Progenitor cell of endocrine pancreas (in vitro differentiated cells): ENCODE data around the gene CAD. TPM values are rescaled to one million over a fixed set of nuclear protein-coding genes. Genes with fewer than 3 reads are reported as not detected.
"Not testable (repeated sequence)": the region's sequence is repeated elsewhere in the genome, so short reads cannot be mapped to it uniquely, and the experiment has no call there.

Source experiments
- DNase-seq: peaks from one replicate; pipeline ENCODE4 v3.0.0; 2021; ENCODE audit warnings: low spot score; ENCODE audit not compliant: unreplicated experiment
- H3K27ac Mint-ChIP-seq: 2 replicates; pipeline ENCODE4 v1.8.0; 2021; ENCODE audit warnings: mild to moderate bottlenecking, moderate library complexity, mixed read lengths
- H3K27me3 Mint-ChIP-seq: 2 replicates; pipeline ENCODE4 v1.8.0; 2021; ENCODE audit warnings: mixed read lengths
- H3K36me3 Mint-ChIP-seq: 2 replicates; pipeline ENCODE4 v1.8.0; 2022; ENCODE audit warnings: mixed read lengths; ENCODE audit not compliant: insufficient read depth
- H3K4me1 Mint-ChIP-seq: 2 replicates; pipeline ENCODE4 v1.8.0; 2021; ENCODE audit warnings: low read depth, mixed read lengths
- H3K4me3 Mint-ChIP-seq: 2 replicates; pipeline ENCODE4 v1.8.0; 2021; ENCODE audit warnings: low read depth, mild to moderate bottlenecking, moderate library complexity, mixed read lengths
- H3K9me3 Mint-ChIP-seq: 2 replicates; pipeline ENCODE4 v1.8.0; 2021; ENCODE audit warnings: low read depth, mixed read lengths
- total RNA-seq: library from RNA; stranded (reverse); gene quantifications from 2 replicates; pipeline ENCODE4 v1.2.1, GENCODE V29; 2021
- TF ChIP-seq, protein P1 (sequence below): fragments of 200-600 bp; sonication (generic); IDR thresholded peaks from one replicate; pipeline ENCODE4 v1.5.0; 2021; ENCODE audit warnings: antibody characterized with exemption, mild to moderate bottlenecking; ENCODE audit not compliant: unreplicated experiment

The CAD gene
- total RNA-seq, 1 donor from 2014 or later = 59.7 TPM

DNA sequence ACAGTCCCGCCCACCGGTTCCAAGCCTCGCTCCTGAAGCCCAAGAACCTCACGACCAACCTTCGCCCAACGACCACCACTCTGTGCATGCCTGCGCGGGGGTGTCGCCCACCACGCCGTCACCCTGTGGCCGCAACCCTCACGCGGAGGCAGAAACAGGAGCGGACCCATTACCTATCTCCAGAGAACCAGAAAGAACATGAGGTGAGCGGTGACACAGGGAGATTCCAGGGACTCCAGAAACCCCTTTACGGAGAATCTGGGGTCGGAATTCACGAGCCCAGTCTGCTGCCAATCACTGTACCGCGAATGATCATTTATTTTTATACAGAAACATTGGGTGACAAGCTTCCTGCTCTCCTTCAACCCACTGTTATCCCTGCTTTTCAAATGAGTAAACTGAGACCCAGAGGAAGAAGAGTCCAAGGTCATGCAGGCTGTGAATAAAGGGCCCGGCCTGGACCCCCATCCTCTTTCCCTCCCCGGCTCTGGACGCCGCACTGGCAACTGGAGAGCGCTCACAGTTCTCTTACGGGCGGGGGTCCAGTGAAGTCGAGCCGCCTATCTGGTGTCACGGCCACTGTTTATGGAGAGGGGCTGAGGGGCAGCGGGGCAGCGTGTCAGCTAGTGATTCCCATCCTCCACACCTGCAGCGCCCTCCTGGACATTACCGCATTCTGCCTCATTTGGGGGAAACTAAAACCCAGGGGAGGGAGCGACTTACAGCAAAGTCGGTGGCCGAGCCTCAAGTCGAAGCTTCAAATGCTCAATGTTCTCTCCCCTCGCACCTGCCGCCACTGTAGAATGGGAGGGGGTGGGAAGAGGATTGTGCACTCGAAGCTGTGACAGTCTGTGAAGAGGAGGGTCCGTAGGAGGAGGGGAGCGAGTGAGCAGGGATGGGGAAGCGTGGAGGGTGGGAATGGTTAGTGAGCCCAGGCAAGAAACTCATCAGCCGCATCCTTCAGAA lies 46.4 kb downstream of the CAD start:
- TF ChIP-seq, protein P1, sequence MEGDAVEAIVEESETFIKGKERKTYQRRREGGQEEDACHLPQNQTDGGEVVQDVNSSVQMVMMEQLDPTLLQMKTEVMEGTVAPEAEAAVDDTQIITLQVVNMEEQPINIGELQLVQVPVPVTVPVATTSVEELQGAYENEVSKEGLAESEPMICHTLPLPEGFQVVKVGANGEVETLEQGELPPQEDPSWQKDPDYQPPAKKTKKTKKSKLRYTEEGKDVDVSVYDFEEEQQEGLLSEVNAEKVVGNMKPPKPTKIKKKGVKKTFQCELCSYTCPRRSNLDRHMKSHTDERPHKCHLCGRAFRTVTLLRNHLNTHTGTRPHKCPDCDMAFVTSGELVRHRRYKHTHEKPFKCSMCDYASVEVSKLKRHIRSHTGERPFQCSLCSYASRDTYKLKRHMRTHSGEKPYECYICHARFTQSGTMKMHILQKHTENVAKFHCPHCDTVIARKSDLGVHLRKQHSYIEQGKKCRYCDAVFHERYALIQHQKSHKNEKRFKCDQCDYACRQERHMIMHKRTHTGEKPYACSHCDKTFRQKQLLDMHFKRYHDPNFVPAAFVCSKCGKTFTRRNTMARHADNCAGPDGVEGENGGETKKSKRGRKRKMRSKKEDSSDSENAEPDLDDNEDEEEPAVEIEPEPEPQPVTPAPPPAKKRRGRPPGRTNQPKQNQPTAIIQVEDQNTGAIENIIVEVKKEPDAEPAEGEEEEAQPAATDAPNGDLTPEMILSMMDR = no peak
- Mint-ChIP-seq H3K4me3 (peak overlapping the region; percentile 76), H3K4me1 (peaks cover 11% of the 10 kb centered on the region), H3K27ac (peak overlapping the region; percentile 11), H3K9me3 (no peaks in the 10 kb centered on the region), H3K36me3 (no peaks in the 10 kb centered on the region), H3K27me3 (peaks cover 44% of the 10 kb centered on the region)
- no peak for DNase-seq

DNA sequence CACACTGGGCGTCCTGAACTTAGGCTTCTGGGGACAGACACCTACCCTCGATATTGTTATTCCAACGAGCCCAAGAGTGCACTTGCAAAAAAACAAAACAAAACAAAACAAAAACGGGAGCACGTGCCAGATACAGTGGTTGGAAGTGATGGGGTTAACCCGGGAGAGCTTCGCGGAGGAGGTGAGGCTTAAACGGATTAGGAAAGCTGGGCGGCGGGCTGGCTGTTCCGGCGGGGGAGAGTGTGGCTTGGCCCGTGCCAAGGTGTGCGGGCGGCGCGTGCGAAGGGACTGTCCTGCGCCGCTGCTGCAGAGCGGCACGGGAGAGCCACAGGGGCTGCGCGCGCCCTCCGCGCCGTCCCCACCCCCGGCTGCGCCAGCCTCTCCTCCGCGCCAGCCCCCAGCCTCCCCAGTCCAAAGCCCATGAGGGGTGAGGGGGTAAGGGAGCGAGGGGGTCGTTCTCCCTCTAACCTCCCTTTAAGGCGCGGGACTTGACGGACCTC lies 47.1 kb downstream of the CAD start:
- peaks cover 40% of the 10 kb centered on the region for H3K27me3 Mint-ChIP-seq
- H3K4me3 Mint-ChIP-seq = peak overlapping the region; percentile 76
- H3K27ac Mint-ChIP-seq = no peak overlapping the region
- DNase-seq = no peak
- TF ChIP-seq, protein P1 = no peak
- H3K9me3 Mint-ChIP-seq = no peaks in the 10 kb centered on the region
- peaks cover 11% of the 10 kb centered on the region for H3K4me1 Mint-ChIP-seq
- H3K36me3 Mint-ChIP-seq = no peaks in the 10 kb centered on the region

DNA sequence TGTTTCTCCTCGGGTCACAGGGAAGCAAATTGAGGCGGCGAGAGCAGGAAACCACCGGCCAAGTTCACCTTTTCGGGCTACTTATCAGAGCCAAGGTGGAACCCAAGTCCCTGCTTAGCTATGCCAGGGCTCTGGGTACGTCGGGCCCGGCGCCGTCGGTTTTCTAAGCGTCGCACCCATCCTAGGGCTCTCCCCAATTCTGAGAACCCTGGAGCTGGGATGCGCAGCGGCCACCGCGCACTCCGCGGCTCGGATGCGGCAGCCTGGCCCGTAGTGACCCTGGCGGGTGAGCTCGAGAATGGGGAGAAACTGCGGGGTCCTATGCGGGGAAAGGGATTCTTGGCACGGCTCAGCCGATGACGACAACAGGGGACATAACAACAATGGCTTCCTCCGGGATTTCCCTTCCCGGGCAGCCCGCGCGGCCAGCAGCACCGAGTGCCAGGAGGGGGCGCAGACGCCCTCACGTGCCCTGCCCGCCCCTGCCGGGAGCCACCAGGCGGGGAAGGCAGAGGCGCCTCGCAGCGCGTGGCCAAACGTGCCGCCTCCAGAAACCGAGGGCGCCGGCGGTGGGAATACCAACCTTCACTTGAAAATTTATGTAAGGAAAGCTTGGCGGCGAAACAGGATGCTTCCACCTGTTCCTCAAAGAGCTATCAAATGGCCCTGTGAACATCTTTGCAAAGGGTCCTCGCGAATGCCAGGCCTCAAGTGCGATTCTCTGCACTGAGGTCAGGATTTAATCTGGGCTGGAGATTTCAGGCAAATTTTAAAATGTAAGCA lies 47.8 kb downstream of the CAD start:
- Mint-ChIP-seq H3K9me3 (no peaks in the 10 kb centered on the region), H3K4me3 (peak overlapping the region; percentile 64), H3K27ac (peak overlapping the region; percentile 35), H3K4me1 (peaks cover 11% of the 10 kb centered on the region), H3K27me3 (peaks cover 41% of the 10 kb centered on the region), H3K36me3 (no peaks in the 10 kb centered on the region)
- peak; percentile 71 for DNase-seq
- TF ChIP-seq, protein P1 = peak; percentile 74

DNA sequence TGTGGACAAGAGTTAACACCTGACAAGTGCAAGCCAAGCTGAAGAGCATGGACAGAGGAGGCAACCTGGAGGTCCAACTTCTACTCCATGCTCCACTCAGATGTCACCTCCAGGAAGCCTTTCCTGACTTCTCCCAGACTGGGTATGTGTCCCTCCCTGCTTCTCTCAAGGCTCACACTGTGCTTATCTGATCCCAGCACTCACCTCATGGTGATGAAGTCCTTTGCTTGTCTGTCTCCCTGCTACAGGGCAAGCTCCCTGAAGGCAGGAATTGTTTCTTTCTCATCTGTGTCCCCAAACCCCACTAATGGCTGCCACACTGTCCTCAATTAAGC lies 48.3 kb downstream of the CAD start:
- DNase-seq = no peak
- Mint-ChIP-seq H3K27me3 (peaks cover 39% of the 10 kb centered on the region), H3K9me3 (no peaks in the 10 kb centered on the region), H3K4me1 (peaks cover 11% of the 10 kb centered on the region), H3K36me3 (no peaks in the 10 kb centered on the region), H3K4me3 (no peak overlapping the region), H3K27ac (peak overlapping the region; percentile 35)
- TF ChIP-seq, protein P1 = no peak

DNA sequence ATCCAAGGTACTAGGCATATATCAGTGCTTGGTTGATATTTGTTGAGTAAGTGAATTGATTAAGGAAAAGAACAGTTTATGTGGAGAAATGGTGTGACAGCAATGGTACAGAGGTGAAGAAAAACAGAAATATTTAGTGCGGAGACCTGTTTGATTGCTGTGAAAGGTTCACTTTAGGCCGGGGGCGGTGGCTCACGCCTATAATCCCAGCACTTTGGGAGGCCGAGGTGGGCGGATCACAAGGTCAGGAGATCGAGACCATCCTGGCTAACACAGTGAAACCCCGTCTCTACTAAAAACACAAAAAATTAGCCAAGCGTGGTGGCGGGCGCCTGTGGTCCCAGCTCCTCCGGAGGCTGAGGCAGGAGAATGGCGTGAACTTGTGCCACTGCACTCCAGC lies 51.1 kb downstream of the CAD start:
- H3K27ac Mint-ChIP-seq, H3K36me3 Mint-ChIP-seq, H3K4me1 Mint-ChIP-seq, H3K4me3 Mint-ChIP-seq, H3K9me3 Mint-ChIP-seq, DNase-seq: not testable (repeated sequence)
- peaks cover 24% of the 10 kb centered on the region for H3K27me3 Mint-ChIP-seq
